ENCODE data around the gene SYNJ1. TPM values are rescaled to one million over a fixed set of nuclear protein-coding genes. Genes with fewer than 3 reads are reported as not detected.

SYNJ1 gene
- total and polyA plus RNA-seq, 2 of the 13 experiments (the other 11 are each of a cell fraction or from before 2014, with no cell fraction given), result 2.0 to 2.7 TPM

DNA sequence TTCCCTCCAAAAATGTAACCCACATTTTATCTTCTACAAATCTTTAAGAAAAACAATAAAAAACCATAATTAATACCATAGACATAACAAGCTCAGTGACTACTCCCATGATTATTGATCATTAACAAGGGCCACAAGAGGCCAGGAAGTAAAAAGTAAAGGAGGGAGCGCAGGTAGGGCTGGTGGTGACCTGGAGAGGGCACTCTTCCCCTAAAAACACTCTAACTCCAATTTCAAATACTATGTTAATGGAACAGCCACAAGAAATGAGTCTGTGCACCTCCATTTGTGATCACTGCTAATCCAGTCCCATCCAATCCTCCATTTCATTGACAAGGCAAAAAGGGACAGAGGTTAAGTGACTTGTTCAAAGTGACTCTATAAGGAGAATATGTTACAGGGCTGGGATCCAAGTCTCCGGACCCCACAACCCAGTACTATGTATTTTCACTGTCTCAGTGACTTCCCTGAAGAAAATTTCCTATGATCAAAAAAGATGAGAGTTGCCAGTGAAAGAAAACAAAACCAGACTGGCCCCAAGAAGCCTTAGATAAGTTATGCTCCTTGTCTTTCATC lies 74.4 kb downstream of the SYNJ1 start:
- ChIA-PET CTCF (ENCODE audit: low intra/inter-chr PET ratio, low total read pairs) (interaction anchor here (1.4 to 3.0 kb wide), 2 partner anchors 172 to 263 kb away, joined by 6 to 29 read pairs; no protein-coding TSS in a partner anchor), POLR2A (no interaction called here)
- peak; percentile 81 for FAIRE-seq
- BruUV-seq (replicated peaks), result no TSS peak
- Histone ChIP-seq H3K9ac (ENCODE audit: insufficient read depth, low read depth, low read length) (no peak overlapping the region), H3K4me1 (ENCODE audit: insufficient read depth, low read length) (peaks cover 9% of the 10 kb centered on the region), H3K4me2 (ENCODE audit: low read depth, low read length) (no peak overlapping the region), H3K4me3 (replicated peaks in 1 of 3; ENCODE audit: insufficient read depth in 1 of 3, low read depth in 2 of 3, low read length in 3 of 3) (no peak overlapping the region), H4K20me1 (ENCODE audit: insufficient read depth, low read length) (no peaks in the 10 kb centered on the region), H3K36me3 (replicated peaks in 1 of 2; ENCODE audit: control insufficient read depth in 1 of 2, insufficient read depth in 2 of 2, low read length in 2 of 2) (peaks cover 0 to 3% of the 10 kb centered on the region in 2 experiments; a peak in 2 of 5 replicates), H3K9me3 (ENCODE audit: low read length) (no peaks in the 10 kb centered on the region), H3K79me2 (ENCODE audit: insufficient read depth, low read length) (no peaks in the 10 kb centered on the region), H2AFZ (ENCODE audit: low read length) (no peak overlapping the region), H3K27ac (ENCODE audit: extremely low read length, insufficient read depth, low read length) (no peak overlapping the region), H3K27me3 (ENCODE audit: control insufficient read depth in 1 of 2, insufficient read depth in 2 of 2, low read length in 2 of 2) (no peaks in the 10 kb centered on the region)
- in situ Hi-C loops (cut with HindIII; ENCODE audit: extremely low pct_ligation_motif_present, low pct_unique_long_range_greater_than_20kb), result loop anchor here (5.0 to 25.0 kb wide), 2 partner anchors 174 to 484 kb away; no protein-coding TSS in a partner anchor
- ATAC-seq, result peak; percentile 95
- intact Hi-C loops (cut with micrococcal nuclease; ENCODE audit: unreplicated experiment), result loop anchor here (1.0 to 10.0 kb wide), 5 partner anchors 74 to 471 kb away; partner anchors contain the start of genes PAXBP1 and SYNJ1
- DNase-seq (ENCODE audit: low spot score), result peak; percentile 37
- WGBS (ENCODE audit: low lambda C conversion rate), result 80% methylated on average over 2 of the region's 2 CpGs
- TF ChIP-seq ZFP90 (CRISPR knock-in tag; IDR thresholded peaks at IDR 0.05; ENCODE audit: borderline replicate concordance) (no peak), NRL (CRISPR knock-in tag; IDR thresholded peaks at IDR 0.05; ENCODE audit: borderline replicate concordance) (no peak), THAP8 (CRISPR knock-in tag; IDR thresholded peaks at IDR 0.05; ENCODE audit: borderline replicate concordance) (no peak), KDM2A (CRISPR knock-in tag; IDR thresholded peaks at IDR 0.05; ENCODE audit: borderline replicate concordance, low read depth) (no peak), RAD21 (CRISPR knock-in tag; IDR thresholded peaks at IDR 0.05) (peak; percentile 59; the same call in 1 of the 2 replicates), ZNF580 (CRISPR knock-in tag; IDR thresholded peaks at IDR 0.05; ENCODE audit: borderline replicate concordance, low read depth) (no peak), ATF1 (CRISPR knock-in tag; IDR thresholded peaks at IDR 0.05) (no peak), SP5 (CRISPR knock-in tag; IDR thresholded peaks at IDR 0.05; ENCODE audit: borderline replicate concordance, low read depth) (no peak), ZNF746 (CRISPR knock-in tag; IDR thresholded peaks at IDR 0.05) (no peak), ONECUT2 (CRISPR knock-in tag; IDR thresholded peaks at IDR 0.05) (0 out of 2 replicates have a peak, but pooled peaks have one; percentile 11), STAG1 (CRISPR knock-in tag; IDR thresholded peaks at IDR 0.05) (peak; percentile 83), SP4 (CRISPR knock-in tag; IDR thresholded peaks at IDR 0.05) (no peak), NFRKB (IDR thresholded peaks at IDR 0.05) (no peak), ZNF609 (CRISPR knock-in tag; IDR thresholded peaks at IDR 0.05; ENCODE audit: borderline replicate concordance) (no peak), SMC3 (IDR thresholded peaks at IDR 0.05; ENCODE audit: low read length) (peak; percentile 68), ELF3 (CRISPR knock-in tag; IDR thresholded peaks at IDR 0.05) (0 out of 2 replicates have a peak, but pooled peaks have one; percentile 18), MIXL1 (CRISPR knock-in tag; IDR thresholded peaks at IDR 0.05) (peak; percentile 35; the same call in 1 of the 2 replicates), CTCF (CRISPR knock-in tag; IDR thresholded peaks at IDR 0.05) (peak; percentile 83), BRCA1 (CRISPR knock-in tag; IDR thresholded peaks at IDR 0.05) (no peak)
